ENCODE results near the gene CTDSPL2.

Gene CTDSPL2

GRCh38 chr15:44397869-44398268, 29.6 kb upstream of the CTDSPL2 start:
- no peak for ATAC-seq
- TF ChIP-seq CSRNP3 (CRISPR knock-in tag; IDR thresholded peaks at IDR 0.05) (no peak), ZFP3 (CRISPR knock-in tag; IDR thresholded peaks at IDR 0.05) (no peak)

- ATAC-seq: no peak
- TF ChIP-seq PATZ1 (CRISPR knock-in tag; IDR thresholded peaks at IDR 0.05; ENCODE audit: borderline replicate concordance): no peak
- no peak for TF ChIP-seq CSDC2 (CRISPR knock-in tag; IDR thresholded peaks at IDR 0.05)
- no peak for TF ChIP-seq TSHZ2 (CRISPR knock-in tag; IDR thresholded peaks at IDR 0.05)
- no peak for TF ChIP-seq RARB (CRISPR knock-in tag; IDR thresholded peaks at IDR 0.05)
- no peak for TF ChIP-seq GLIS3 (CRISPR knock-in tag; IDR thresholded peaks at IDR 0.05)
- no peak for TF ChIP-seq BACH2 (CRISPR knock-in tag; IDR thresholded peaks at IDR 0.05; ENCODE audit: borderline replicate concordance)
- TF ChIP-seq CSRNP3 (CRISPR knock-in tag; IDR thresholded peaks at IDR 0.05): no peak
- no peak for TF ChIP-seq ZC3H10 (CRISPR knock-in tag; IDR thresholded peaks at IDR 0.05)
- no peak for TF ChIP-seq ZNF70 (CRISPR knock-in tag; IDR thresholded peaks at IDR 0.05)
- no peak for TF ChIP-seq POU6F1 (CRISPR knock-in tag; IDR thresholded peaks at IDR 0.05; ENCODE audit: borderline replicate concordance, low read depth)
- no peak for TF ChIP-seq ZFP3 (CRISPR knock-in tag; IDR thresholded peaks at IDR 0.05)
- no peak for TF ChIP-seq ARNTL (CRISPR knock-in tag; IDR thresholded peaks at IDR 0.05; ENCODE audit: borderline replicate concordance, low read depth)
- TF ChIP-seq SNAI2 (CRISPR knock-in tag; IDR thresholded peaks at IDR 0.05): no peak
- TF ChIP-seq ZNF8 (CRISPR knock-in tag; IDR thresholded peaks at IDR 0.05): no peak
- no peak for TF ChIP-seq ESRRG (CRISPR knock-in tag; IDR thresholded peaks at IDR 0.05)
- no peak for TF ChIP-seq ZFP30 (CRISPR knock-in tag; IDR thresholded peaks at IDR 0.05)
- no peak for TF ChIP-seq PPARA (CRISPR knock-in tag; IDR thresholded peaks at IDR 0.05; ENCODE audit: borderline replicate concordance)
Measured at GRCh38 chr15:44414001-44414400, 13.4 kb upstream of the CTDSPL2 start.

GRCh38 chr15:44427756-44428724, 611 bp downstream of the CTDSPL2 start:
- TF ChIP-seq TCF4 (CRISPR knock-in tag; IDR thresholded peaks at IDR 0.05; ENCODE audit: borderline replicate concordance): no peak
- TF ChIP-seq RARB (CRISPR knock-in tag; IDR thresholded peaks at IDR 0.05): no peak
- no peak for TF ChIP-seq TSHZ2 (CRISPR knock-in tag; IDR thresholded peaks at IDR 0.05)
- no peak for TF ChIP-seq POU6F1 (CRISPR knock-in tag; IDR thresholded peaks at IDR 0.05; ENCODE audit: borderline replicate concordance, low read depth)
- no peak for TF ChIP-seq OSR1 (CRISPR knock-in tag; IDR thresholded peaks at IDR 0.05)
- no peak for TF ChIP-seq TOX (CRISPR knock-in tag; IDR thresholded peaks at IDR 0.05; ENCODE audit: borderline replicate concordance)
- TF ChIP-seq ZNF70 (CRISPR knock-in tag; IDR thresholded peaks at IDR 0.05): no peak
- no peak for TF ChIP-seq BACH2 (CRISPR knock-in tag; IDR thresholded peaks at IDR 0.05; ENCODE audit: borderline replicate concordance)
- TF ChIP-seq PPARA (CRISPR knock-in tag; IDR thresholded peaks at IDR 0.05; ENCODE audit: borderline replicate concordance): no peak
- TF ChIP-seq ZNF8 (CRISPR knock-in tag; IDR thresholded peaks at IDR 0.05): no peak
- no peak for TF ChIP-seq ZNF565 (CRISPR knock-in tag; conservative IDR thresholded peaks at IDR 0.05; ENCODE audit: low read depth)
- TF ChIP-seq ZC3H10 (CRISPR knock-in tag; IDR thresholded peaks at IDR 0.05): no peak
- peak; percentile 43 for ATAC-seq
